NOMO-1 treated with DMSO at 0.1 percent for 48 hours (cell line): ENCODE results near the gene AP3B2.
"Not testable (repeated sequence)": the region's sequence is repeated elsewhere in the genome, so short reads cannot be mapped to it uniquely, and the experiment has no call there.

Experiments used
- DNase-seq: peaks from one replicate; lab custom pipeline; 2025; ENCODE audit not compliant: unreplicated experiment; lab: John Stamatoyannopoulos, UW

AP3B2 gene

GRCh38 chr15:82649226-82649999, 60.3 kb downstream of the AP3B2 start:
- no peak for DNase-seq

GRCh38 chr15:82648257-82649103, 61.2 kb downstream of the AP3B2 start:
- no peak for DNase-seq

GRCh38 chr15:82647835-82648256, 61.8 kb downstream of the AP3B2 start:
- no peak for DNase-seq

GRCh38 chr15:82647045-82647834, 62.4 kb downstream of the AP3B2 start, which contains the start of gene CPEB1:
Gene CPEB1 (minus strand): TSS chr15:82647363. CDS start chr15:82628459, 18,904 bp downstream.
- no peak for DNase-seq

- no peak for DNase-seq
These were observed 63.2 kb downstream of the AP3B2 start for GRCh38 chr15:82646250-82647044.

- DNase-seq = not testable (repeated sequence)
These were observed 64.5 kb downstream of the AP3B2 start for GRCh38 chr15:82644967-82645852.

GRCh38 chr15:82643992-82644391, 65.7 kb downstream of the AP3B2 start:
- DNase-seq = no peak

- no peak for DNase-seq
These were observed 67.0 kb downstream of the AP3B2 start for GRCh38 chr15:82642656-82643055.

GRCh38 chr15:82641129-82641798, 68.4 kb downstream of the AP3B2 start:
- DNase-seq = no peak

GRCh38 chr15:82640672-82641071, 69.0 kb downstream of the AP3B2 start:
- DNase-seq = no peak

GRCh38 chr15:82635798-82636197, 73.9 kb downstream of the AP3B2 start:
- DNase-seq = no peak

GRCh38 chr15:82630033-82630432, 79.6 kb downstream of the AP3B2 start:
- no peak for DNase-seq

GRCh38 chr15:82625136-82625535, 84.5 kb downstream of the AP3B2 start:
- no peak for DNase-seq

- no peak for DNase-seq
These were observed 85.2 kb downstream of the AP3B2 start for GRCh38 chr15:82624438-82624837.

GRCh38 chr15:82624008-82624407, 85.7 kb downstream of the AP3B2 start:
- no peak for DNase-seq

GRCh38 chr15:82621970-82622369, 87.7 kb downstream of the AP3B2 start:
- DNase-seq = no peak

- no peak for DNase-seq
These were observed 95.9 kb downstream of the AP3B2 start for GRCh38 chr15:82613747-82614146.

- DNase-seq = no peak
These were observed 98.3 kb downstream of the AP3B2 start for GRCh38 chr15:82611348-82611747.
